HG03460 (cell line): Measurements from ENCODE around the gene WNT7A.

Experiments
- ATAC-seq: cut with Tn5 transposase; IDR thresholded peaks from one replicate; pipeline ENCODE4 v1.9.1; 2021; ENCODE audit not compliant: unreplicated experiment

WNT7A gene

DNA sequence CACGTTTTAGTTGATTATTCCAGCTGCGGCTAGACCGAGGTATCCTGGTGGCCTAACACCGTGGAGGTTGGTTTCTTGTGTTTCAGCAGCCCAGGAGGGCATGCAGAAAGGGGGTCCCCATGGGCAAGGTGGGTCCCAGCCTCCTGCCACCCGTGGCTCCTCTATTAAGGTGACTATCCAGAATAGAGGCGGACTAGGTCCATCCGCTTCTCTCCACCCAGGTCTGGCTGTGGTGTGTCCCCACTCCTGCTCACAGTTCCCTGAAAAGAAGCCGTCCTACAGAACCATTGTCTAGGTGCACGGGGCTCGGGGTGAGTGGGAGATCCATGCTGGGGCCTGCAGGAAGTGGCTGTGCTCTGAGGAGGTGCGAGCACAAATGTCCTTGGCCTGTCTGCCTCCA, 81.5 kb downstream of the WNT7A start:
- no peak for ATAC-seq

DNA sequence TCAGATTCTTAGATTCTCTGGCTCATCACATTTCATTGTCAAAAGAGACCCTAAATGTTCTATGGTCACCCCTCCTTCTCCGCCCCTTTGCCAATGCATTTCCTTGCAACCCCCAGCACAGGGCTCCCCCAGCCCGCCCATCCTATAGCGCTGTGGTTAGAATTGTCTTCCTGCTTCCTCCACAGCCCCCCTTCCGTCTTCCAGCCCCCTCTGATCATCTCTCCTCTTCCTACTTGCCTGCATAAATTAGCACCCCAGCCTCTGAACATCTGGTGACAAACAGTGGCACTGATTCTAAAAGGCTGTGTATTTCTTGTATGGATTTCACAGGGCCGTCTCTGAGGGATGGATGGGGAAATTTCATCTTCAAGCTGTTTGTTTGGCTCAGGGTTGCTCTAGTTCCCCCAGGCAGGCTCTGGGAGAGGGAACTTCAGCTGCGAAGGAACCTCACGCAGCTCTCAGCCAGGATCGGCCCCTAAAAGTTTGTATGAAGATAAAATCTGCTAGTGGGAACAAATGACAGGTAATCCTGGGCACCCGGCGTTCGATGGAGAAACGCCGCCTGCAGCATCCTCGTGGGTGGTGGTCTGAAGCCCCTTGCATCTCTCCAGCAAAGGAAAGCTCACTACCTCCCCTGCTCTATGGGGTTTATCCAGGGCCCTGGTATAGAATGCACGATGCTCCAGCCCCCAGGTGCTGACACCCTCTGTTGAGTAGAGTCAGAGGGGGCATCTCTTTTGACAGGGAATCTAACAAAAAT, 83.0 kb downstream of the WNT7A start:
- ATAC-seq: no peak

DNA sequence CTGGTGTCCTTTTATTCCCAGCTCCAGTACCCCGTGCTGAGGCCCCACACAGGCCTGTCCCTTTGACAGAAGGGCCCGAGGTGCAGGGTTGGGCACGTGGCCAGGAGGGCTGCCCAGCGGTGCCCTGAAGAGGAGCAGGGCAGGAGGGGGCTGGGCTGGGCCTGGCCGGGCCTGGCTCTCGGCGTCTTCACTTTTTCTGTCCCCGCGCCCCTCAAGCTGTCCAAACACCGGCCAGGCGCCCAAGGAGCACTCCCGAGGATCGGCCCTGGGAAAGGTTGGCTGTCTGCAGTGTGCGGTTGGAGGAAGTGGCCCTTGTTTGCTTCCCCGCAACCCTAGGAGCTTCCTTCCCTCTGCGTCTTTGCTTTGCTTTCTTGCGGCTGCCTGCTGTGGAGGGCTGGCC, 84.1 kb downstream of the WNT7A start:
- no peak for ATAC-seq

GRCh38 chr3:13794322-13794721, 85.5 kb downstream of the WNT7A start:
- no peak for ATAC-seq

DNA sequence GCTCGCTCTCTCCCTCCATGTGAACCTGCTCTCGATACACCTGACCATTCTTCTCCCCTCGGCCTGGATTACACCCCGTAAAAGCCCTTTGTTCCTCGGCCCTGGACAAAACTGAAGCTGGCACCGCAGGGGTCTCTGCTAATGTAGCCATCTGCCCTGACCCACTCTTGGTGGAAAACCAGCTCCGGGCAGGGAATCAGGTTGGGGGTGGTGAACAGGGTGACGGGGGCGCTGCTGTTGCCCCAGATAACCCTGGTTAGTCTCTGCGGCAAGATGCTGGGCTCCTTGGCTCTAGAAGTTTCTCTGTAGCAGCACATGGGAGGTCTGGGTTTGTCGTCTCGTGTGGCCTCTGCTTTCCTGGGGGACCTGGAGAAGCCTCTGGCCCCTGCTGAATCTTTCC, 86.4 kb downstream of the WNT7A start:
- ATAC-seq: no peak

- ATAC-seq: no peak
Measured at GRCh38 chr3:13792512-13793371, 87.1 kb downstream of the WNT7A start.

GRCh38 chr3:13792051-13792490, 87.8 kb downstream of the WNT7A start:
- no peak for ATAC-seq

- ATAC-seq: no peak
Measured at GRCh38 chr3:13791198-13792050, 88.4 kb downstream of the WNT7A start.

DNA sequence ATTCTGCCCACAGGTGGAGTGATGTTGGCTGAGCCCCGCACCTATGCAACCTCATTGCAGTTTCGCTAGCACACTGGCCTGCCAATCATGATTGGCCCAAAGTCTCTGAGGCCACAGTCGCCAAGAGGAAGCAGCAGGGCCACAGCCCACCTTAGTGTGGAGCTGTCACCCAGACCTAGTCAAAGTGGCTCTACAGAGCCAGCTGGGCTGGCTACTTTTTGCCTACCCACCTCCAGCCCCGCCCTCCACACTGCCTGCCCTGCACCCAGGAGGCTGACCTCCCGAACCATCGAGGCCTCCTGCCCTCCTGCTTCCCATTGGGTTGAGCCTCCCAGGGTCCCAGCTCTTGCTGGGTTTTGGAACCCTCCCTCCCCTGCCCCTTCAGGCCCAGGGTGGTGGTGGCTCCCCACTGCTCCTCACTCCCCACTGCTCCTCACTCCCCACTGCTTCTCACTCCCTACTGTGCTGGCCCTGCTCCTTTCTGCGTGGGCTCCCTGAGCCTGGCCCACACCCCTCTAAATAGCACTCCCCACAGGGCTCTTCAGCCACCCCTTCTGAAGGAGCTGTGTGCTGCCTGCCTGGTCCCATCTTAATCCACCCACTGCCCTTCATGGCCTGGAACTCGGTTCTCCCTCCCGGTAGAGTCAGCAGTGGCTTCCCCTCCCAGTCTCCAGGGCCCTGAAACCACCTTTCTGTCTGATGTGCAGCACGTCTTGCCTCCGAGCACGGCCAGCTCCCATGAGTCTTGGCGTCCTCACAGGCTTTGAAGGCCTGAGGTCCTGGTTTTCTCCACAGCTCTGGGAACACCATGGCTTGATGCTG, 89.3 kb downstream of the WNT7A start:
- ATAC-seq: no peak

- no peak for ATAC-seq
Measured at GRCh38 chr3:13788522-13789424, 91.1 kb downstream of the WNT7A start.

DNA sequence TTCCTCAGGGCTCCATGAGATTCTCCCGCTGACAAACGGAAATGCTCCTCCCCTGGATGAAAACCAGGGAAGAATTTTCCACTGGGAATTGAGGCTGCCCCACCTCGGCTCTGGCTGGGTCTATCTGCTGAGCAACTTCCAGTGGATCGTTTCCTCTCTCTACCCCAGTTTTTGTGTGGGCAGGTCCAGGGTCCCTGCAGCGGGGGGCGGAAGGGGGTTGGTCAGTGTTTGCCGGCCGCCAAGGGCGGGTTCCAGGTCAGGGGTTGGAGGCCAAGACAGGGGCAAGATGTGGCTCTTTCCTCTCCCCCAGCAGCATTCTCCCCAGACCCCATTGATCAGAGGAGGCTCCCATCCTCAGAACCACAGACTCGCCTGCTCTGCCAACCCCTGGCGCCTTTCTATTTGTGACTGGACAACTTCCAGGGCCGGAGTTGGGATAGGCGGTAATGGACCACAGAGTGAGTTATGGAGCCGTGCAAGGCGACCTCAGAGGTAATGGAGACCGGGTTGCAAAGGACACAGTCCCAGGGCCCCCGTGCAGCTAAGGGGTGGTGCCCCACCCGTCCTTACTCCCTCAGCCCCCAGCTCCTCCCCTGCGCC, 92.2 kb downstream of the WNT7A start:
- no peak for ATAC-seq

DNA sequence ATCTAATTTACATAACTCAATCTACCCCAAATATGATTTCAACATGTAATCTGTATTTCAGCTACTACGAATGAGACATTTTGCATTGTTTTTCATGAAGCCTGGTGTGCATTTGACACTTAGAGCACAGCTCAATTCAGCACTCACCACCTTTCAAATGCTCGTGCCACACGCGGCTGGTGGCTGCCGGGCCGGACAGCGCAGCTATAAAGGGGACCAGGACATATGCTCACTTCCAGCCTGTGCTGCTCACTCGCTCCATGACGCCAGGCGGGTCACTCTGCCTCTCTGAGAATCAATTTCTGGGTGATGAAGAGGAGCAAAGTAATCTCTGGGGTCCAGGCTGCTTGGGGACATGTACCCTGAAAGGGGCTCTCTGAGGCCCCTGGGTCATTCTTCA, 93.1 kb downstream of the WNT7A start:
- no peak for ATAC-seq

DNA sequence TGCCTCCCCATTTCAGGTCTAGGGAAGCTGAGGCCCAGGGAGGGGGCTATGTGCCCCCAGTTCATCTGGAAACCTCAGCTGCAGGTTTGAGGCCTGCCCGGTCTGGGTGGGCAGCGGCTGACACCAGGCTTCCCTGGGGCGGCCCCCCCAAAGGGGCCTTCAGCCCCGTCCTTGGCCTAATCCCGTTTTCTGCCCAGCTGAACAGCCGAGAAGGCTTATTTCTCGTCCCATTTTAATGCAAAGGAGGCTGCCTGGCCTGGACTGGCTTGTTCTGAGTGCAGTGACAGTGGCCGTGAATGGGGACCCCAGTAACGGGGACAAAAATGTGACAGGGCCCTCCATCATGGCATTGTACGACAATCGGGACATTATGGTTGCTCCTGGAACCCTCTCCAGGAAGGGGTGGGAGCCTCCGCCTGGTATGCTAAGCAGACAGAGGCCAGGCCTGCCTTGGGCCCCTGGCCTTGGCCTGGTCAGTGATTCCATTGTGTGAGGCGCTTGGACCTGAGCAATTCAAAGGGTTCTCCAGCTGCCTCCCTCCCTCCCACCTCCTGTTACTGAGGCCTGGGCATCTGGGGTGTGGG, 93.9 kb downstream of the WNT7A start:
- no peak for ATAC-seq

- ATAC-seq: no peak
Measured at GRCh38 chr3:13785351-13785750, 94.5 kb downstream of the WNT7A start.

DNA sequence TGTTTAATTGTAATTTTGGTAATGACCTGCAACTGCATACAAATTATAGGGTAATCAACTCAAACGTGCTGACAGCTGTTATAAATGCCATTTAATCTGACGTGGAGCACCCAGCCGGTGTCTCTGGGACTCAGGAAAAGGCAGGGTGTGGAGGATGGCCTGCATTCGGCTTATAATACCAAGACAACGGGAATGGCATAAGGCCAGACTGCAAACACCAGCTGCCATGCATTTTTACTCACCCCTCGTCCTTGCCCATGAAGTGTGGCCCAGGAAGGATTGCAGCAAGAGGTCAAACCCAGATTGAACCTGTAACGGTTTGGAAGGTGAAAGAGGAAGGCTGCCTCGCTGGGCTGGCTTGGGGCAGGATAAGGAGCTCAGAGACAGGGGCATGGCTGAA, 96.4 kb downstream of the WNT7A start:
- ATAC-seq: no peak

DNA sequence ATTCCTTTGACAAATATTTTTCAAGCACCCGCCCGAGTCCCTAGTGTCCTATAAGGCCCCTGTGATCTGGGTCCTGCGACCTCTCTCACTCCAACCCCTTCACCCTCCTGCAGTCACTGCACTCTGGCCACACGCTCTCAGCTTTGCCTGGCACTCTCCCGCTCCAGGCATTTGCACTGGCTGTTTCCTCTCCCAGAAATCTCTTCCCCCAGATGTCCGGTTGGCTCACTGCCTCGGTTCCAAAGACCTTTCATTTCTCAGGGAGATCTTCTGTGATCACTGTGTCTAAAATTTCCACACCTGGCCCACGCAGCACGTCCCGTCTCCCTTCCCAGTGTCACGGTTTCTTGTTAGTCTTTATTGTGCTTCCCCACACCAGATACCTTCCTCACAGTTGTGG, 97.4 kb downstream of the WNT7A start:
- no peak for ATAC-seq

- ATAC-seq: no peak
Measured at GRCh38 chr3:13781417-13781816, 98.5 kb downstream of the WNT7A start.

- ATAC-seq: no peak
Measured at GRCh38 chr3:13780432-13781176, 99.3 kb downstream of the WNT7A start.
